Colonic mucosa (tissue), 4 donors: ENCODE results near the gene SEC11A. TPM values are rescaled to one million over a fixed set of nuclear protein-coding genes. Genes with fewer than 3 reads are reported as not detected.

Experiments used
- DNase-seq: peaks from one replicate; pipeline ENCODE4 v3.0.0-alpha.2; 2020
- H3K27ac ChIP-seq: fragments of 200-600 bp; one replicate; pipeline ENCODE4 v1.8.0; 2021
- H3K27me3 ChIP-seq: fragments of 200-600 bp; one replicate; pipeline ENCODE4 v1.8.0; 2021
- H3K36me3 ChIP-seq: fragments of 200-600 bp; one replicate; pipeline ENCODE4 v1.8.0; 2021
- H3K4me1 ChIP-seq: fragments of 200-600 bp; one replicate; pipeline ENCODE4 v1.8.0; 2021; ENCODE audit warnings: mild to moderate bottlenecking
- H3K4me3 ChIP-seq: fragments of 200-600 bp; one replicate; pipeline ENCODE4 v1.8.0; 2021
- H3K9ac ChIP-seq, 2 donors: one replicate each; pipeline ENCODE4 v1.7.0; 2013; ENCODE audit warnings: control low read depth in 2 of 2, low read depth in 2 of 2, low read length in 2 of 2
- H3K9me3 ChIP-seq: fragments of 200-600 bp; one replicate; pipeline ENCODE4 v1.8.0; 2021
- CTCF ChIP-seq: fragments of 200-600 bp; IDR thresholded peaks from one replicate; pipeline ENCODE4 v1.8.0; 2022; ENCODE audit warnings: antibody characterized with exemption, mild to moderate bottlenecking
- intact Hi-C: fragments of 100-400 bp; cut with DNase I; formaldehyde crosslinking; loops from one replicate; pipeline ENCODE4 v1.14.1; 2022
- total RNA-seq, 2 donors: library from RNA; stranded (reverse); fragmentation: NEBNext Ultra II Directional in 1 of 2; extraction: Animal tissue kit (Norgen Biotek cat#: 25700) in 1 of 2; gene quantifications; one replicate each; pipeline ENCODE4 v1.2.1, GENCODE V29; 2021
- donor health status: healthy.
- donor health status: DM: no; HTN: no; CAD: no.
- donor health status: DM: no; HTN: no; CAD: no.

Gene SEC11A
- total RNA-seq, result 100 to 1,000 TPM; 146 to 154 TPM

- no peak for TF ChIP-seq CTCF
- Histone ChIP-seq H3K36me3 (no peaks in the 10 kb centered on the region), H3K9ac (peak within 1 kb of the TSS; percentile 82 to 86), H3K4me3 (peak within 1 kb of the TSS; percentile 81), H3K27ac (peak within 1 kb of the TSS; percentile 96), H3K4me1 (peaks cover 11% of the 10 kb centered on the region), H3K9me3 (no peaks in the 10 kb centered on the region), H3K27me3 (no peaks in the 10 kb centered on the region)
- DNase-seq, result peak; percentile 98
- intact Hi-C loops, result loop anchor here (10.0 kb wide), 1 partner anchor 61 kb away; the partner anchor contains the start of genes NMB and WDR73
Observed at GRCh38 chr15:84716036-84716732, at the start of gene SEC11A. Gene SEC11A (minus strand): TSS chr15:84716139. CDS start chr15:84716075, 64 bp downstream.

- peaks cover 3% of the 10 kb centered on the region for H3K4me1 ChIP-seq
- H3K27ac ChIP-seq, result no peak overlapping the region
- no peak overlapping the region for H3K9ac ChIP-seq
- DNase-seq, result no peak
- TF ChIP-seq CTCF, result no peak
- no peaks in the 10 kb centered on the region for H3K9me3 ChIP-seq
- no peak overlapping the region for H3K4me3 ChIP-seq
- no peaks in the 10 kb centered on the region for H3K27me3 ChIP-seq
- peaks cover 8% of the 10 kb centered on the region for H3K36me3 ChIP-seq
- intact Hi-C loops, result no loop called here
Observed at GRCh38 chr15:84765675-84766074, 49.7 kb upstream of the SEC11A start.

DNA sequence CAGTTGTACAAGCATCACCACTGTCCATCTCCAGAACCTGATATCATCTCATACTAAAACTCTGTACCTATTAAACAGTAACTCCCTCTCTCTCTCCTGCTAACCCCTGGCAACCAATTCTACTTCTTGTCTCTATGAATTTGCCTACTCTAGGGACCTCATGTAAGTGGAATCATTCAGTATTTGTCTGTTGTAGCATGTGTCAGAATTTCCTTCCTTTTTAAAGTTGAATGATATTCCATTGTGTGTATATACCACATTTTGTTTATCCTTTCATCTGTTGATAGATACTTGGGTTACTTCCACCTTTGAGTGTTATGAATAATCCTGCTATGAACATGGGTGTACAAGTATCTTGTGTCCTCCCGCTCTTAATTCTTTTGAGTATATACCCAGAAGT lies 49.0 kb upstream of the SEC11A start:
- Histone ChIP-seq H3K9me3 (no peaks in the 10 kb centered on the region), H3K4me3 (no peak overlapping the region), H3K4me1 (peaks cover 3% of the 10 kb centered on the region), H3K27me3 (no peaks in the 10 kb centered on the region), H3K36me3 (peaks cover 8% of the 10 kb centered on the region), H3K27ac (no peak overlapping the region), H3K9ac (no peak overlapping the region)
- no peak for TF ChIP-seq CTCF
- intact Hi-C loops, result no loop called here
- DNase-seq, result no peak

DNA sequence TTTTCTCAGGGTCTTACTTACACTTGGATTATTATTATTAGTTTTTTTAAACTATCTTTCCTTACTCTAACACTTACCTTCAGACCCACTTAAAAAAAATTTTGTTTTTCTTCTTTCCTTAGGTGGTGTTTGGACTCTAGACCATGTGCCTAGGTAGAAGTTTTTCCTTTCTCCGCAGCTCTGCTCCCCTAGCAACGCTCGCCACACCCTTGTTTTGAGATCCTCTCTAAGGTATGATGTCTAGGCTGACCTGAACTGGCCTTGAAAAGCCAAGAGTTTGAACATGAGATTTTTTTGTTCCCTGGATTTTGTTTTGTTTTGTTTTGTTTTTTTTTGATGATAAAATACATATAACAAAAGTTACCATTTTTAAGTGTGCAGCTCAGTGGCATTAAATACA lies 48.6 kb upstream of the SEC11A start:
- no peak for DNase-seq
- Histone ChIP-seq H3K4me1 (peaks cover 3% of the 10 kb centered on the region), H3K9ac (no peak overlapping the region), H3K4me3 (no peak overlapping the region), H3K36me3 (peaks cover 8% of the 10 kb centered on the region), H3K27me3 (no peaks in the 10 kb centered on the region), H3K9me3 (no peaks in the 10 kb centered on the region), H3K27ac (no peak overlapping the region)
- TF ChIP-seq CTCF, result no peak
- intact Hi-C loops, result no loop called here

- no peaks in the 10 kb centered on the region for H3K36me3 ChIP-seq
- no peak overlapping the region for H3K27ac ChIP-seq
- no peak for DNase-seq
- intact Hi-C loops, result no loop called here
- H3K4me3 ChIP-seq, result no peak overlapping the region
- peaks cover 8% of the 10 kb centered on the region for H3K4me1 ChIP-seq
- no peak for TF ChIP-seq CTCF
- H3K9me3 ChIP-seq, result no peaks in the 10 kb centered on the region
- H3K27me3 ChIP-seq, result no peaks in the 10 kb centered on the region
- no peak overlapping the region for H3K9ac ChIP-seq
Observed at GRCh38 chr15:84762840-84763572, 47.1 kb upstream of the SEC11A start.
